SJCRH30 (cell line): ENCODE results near the gene GAGE12G. TPM values are rescaled to one million over a fixed set of nuclear protein-coding genes. Genes with fewer than 3 reads are reported as not detected.
"Not testable (repeated sequence)": the region's sequence is repeated elsewhere in the genome, so short reads cannot be mapped to it uniquely, and the experiment has no call there.

Source experiments
- DNase-seq, 2 experiments: peaks; one replicate each; pipeline ENCODE4 v3.0.0-alpha.2; 2015 to 2020
- H3K27ac ChIP-seq: fragments of 250-450 bp; sonication (Bioruptor Pico); 2 replicates; pipeline ENCODE4 v1.5.1; 2020; ENCODE audit warnings: mild to moderate bottlenecking, moderate library complexity
- H3K27me3 ChIP-seq: fragments of 250-450 bp; sonication (Bioruptor Pico); 2 replicates; pipeline ENCODE4 v1.5.1; 2020; ENCODE audit warnings: mild to moderate bottlenecking, moderate library complexity
- H3K36me3 ChIP-seq: fragments of 250-450 bp; sonication (Bioruptor Pico); 2 replicates; pipeline ENCODE4 v1.5.1; 2020; ENCODE audit warnings: mild to moderate bottlenecking, moderate library complexity
- H3K4me1 ChIP-seq: fragments of 250-450 bp; sonication (Bioruptor Pico); 2 replicates; pipeline ENCODE4 v1.5.1; 2020; ENCODE audit warnings: mild to moderate bottlenecking, moderate library complexity
- H3K4me3 ChIP-seq: fragments of 250-450 bp; sonication (Bioruptor Pico); 2 replicates; pipeline ENCODE4 v1.5.1; 2020; ENCODE audit warnings: mild to moderate bottlenecking, moderate library complexity
- H3K9me3 ChIP-seq: fragments of 250-450 bp; sonication (Bioruptor Pico); replicated peaks from 2 replicates; pipeline ENCODE4 v1.5.1; 2020; ENCODE audit warnings: mild to moderate bottlenecking, moderate library complexity
- total RNA-seq: library from RNA; depleted of rRNA; stranded (reverse); fragments of >200 nt; shearing (Covaris generic); gene quantifications from 2 replicates; pipeline ENCODE4 v1.2.3, GENCODE V29; 2014; rRNA removed

GAGE12G gene, protein sequence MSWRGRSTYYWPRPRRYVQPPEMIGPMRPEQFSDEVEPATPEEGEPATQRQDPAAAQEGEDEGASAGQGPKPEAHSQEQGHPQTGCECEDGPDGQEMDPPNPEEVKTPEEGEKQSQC
- total RNA-seq: not detected in 2 replicates

DNA sequence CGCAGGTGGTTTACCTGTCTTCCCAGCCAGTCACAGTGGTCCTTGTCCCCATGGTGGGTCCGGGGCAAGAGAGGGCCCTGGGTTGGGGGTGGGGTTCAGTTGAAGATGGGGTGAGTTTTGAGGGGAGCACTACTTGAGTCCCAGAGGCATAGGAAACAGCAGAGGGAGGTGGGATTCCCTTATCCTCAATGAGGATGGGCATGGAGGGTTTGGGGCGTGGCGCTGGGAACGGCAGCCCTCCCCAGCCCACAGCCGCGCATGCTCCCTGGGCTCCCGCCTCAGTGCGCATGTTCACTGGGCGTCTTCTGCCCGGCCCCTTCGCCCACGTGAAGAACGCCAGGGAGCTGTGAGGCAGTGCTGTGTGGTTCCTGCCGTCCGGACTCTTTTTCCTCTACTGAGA, at the start of gene GAGE12G:
TSS of gene GAGE12G (plus strand) at position 301 of the 400 bp plus-strand sequence. CDS start 1,155 bp downstream, outside the sequence.
- not testable (repeated sequence) for H3K4me1 ChIP-seq, H3K36me3 ChIP-seq, H3K27ac ChIP-seq, H3K27me3 ChIP-seq, H3K4me3 ChIP-seq, H3K9me3 ChIP-seq, DNase-seq

DNA sequence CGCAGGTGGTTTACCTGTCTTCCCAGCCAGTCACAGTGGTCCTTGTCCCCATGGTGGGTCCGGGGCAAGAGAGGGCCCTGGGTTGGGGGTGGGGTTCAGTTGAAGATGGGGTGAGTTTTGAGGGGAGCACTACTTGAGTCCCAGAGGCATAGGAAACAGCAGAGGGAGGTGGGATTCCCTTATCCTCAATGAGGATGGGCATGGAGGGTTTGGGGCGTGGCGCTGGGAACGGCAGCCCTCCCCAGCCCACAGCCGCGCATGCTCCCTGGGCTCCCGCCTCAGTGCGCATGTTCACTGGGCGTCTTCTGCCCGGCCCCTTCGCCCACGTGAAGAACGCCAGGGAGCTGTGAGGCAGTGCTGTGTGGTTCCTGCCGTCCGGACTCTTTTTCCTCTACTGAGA, 38.3 kb upstream of the GAGE12G start, which contains the start of gene GAGE12C:
TSS of gene GAGE12C (plus strand) at position 301 of the 400 bp plus-strand sequence. CDS start 1,155 bp downstream, outside the sequence.
- not testable (repeated sequence) for DNase-seq, H3K9me3 ChIP-seq, H3K4me3 ChIP-seq, H3K36me3 ChIP-seq, H3K4me1 ChIP-seq, H3K27me3 ChIP-seq, H3K27ac ChIP-seq

DNA sequence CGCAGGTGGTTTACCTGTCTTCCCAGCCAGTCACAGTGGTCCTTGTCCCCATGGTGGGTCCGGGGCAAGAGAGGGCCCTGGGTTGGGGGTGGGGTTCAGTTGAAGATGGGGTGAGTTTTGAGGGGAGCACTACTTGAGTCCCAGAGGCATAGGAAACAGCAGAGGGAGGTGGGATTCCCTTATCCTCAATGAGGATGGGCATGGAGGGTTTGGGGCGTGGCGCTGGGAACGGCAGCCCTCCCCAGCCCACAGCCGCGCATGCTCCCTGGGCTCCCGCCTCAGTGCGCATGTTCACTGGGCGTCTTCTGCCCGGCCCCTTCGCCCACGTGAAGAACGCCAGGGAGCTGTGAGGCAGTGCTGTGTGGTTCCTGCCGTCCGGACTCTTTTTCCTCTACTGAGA, 28.8 kb upstream of the GAGE12G start, which contains the start of gene GAGE12D:
TSS of gene GAGE12D (plus strand) at position 301 of the 400 bp plus-strand sequence. CDS start 1,155 bp downstream, outside the sequence.
- H3K27ac ChIP-seq, DNase-seq, H3K4me3 ChIP-seq, H3K9me3 ChIP-seq, H3K4me1 ChIP-seq, H3K36me3 ChIP-seq, H3K27me3 ChIP-seq: not testable (repeated sequence)

DNA sequence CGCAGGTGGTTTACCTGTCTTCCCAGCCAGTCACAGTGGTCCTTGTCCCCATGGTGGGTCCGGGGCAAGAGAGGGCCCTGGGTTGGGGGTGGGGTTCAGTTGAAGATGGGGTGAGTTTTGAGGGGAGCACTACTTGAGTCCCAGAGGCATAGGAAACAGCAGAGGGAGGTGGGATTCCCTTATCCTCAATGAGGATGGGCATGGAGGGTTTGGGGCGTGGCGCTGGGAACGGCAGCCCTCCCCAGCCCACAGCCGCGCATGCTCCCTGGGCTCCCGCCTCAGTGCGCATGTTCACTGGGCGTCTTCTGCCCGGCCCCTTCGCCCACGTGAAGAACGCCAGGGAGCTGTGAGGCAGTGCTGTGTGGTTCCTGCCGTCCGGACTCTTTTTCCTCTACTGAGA, 19.2 kb upstream of the GAGE12G start, which contains the start of gene GAGE12E:
TSS of gene GAGE12E (plus strand) at position 301 of the 400 bp plus-strand sequence. CDS start 1,155 bp downstream, outside the sequence.
- not testable (repeated sequence) for H3K36me3 ChIP-seq, H3K4me1 ChIP-seq, DNase-seq, H3K27me3 ChIP-seq, H3K9me3 ChIP-seq, H3K27ac ChIP-seq, H3K4me3 ChIP-seq

DNA sequence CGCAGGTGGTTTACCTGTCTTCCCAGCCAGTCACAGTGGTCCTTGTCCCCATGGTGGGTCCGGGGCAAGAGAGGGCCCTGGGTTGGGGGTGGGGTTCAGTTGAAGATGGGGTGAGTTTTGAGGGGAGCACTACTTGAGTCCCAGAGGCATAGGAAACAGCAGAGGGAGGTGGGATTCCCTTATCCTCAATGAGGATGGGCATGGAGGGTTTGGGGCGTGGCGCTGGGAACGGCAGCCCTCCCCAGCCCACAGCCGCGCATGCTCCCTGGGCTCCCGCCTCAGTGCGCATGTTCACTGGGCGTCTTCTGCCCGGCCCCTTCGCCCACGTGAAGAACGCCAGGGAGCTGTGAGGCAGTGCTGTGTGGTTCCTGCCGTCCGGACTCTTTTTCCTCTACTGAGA, 9.7 kb upstream of the GAGE12G start, which contains the start of gene GAGE12F:
TSS of gene GAGE12F (plus strand) at position 301 of the 400 bp plus-strand sequence. CDS start 1,155 bp downstream, outside the sequence.
- H3K27me3 ChIP-seq, H3K36me3 ChIP-seq, H3K9me3 ChIP-seq, H3K4me3 ChIP-seq, H3K27ac ChIP-seq, H3K4me1 ChIP-seq, DNase-seq: not testable (repeated sequence)

DNA sequence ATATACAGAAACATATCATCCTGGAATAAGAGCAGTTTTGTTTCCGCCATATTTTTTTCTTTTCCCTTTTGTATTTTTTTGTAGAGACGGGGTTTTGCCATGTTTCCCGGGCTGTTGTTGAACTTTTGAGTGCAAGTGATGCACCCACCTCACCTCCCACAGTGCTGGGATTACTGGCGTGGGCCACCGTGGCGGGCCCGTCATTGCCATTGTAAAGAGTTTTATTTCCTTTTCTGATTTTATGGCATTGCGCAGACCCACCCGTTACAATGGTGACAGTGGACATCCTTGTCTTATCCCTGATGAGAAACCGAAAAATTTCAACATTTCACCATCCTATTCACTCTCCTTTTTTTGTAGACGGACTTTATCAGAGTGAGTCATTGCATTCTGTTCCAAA, 1.5 kb upstream of the GAGE12G start:
- not testable (repeated sequence) for H3K36me3 ChIP-seq, H3K27ac ChIP-seq, DNase-seq, H3K9me3 ChIP-seq, H3K27me3 ChIP-seq, H3K4me1 ChIP-seq, H3K4me3 ChIP-seq

DNA sequence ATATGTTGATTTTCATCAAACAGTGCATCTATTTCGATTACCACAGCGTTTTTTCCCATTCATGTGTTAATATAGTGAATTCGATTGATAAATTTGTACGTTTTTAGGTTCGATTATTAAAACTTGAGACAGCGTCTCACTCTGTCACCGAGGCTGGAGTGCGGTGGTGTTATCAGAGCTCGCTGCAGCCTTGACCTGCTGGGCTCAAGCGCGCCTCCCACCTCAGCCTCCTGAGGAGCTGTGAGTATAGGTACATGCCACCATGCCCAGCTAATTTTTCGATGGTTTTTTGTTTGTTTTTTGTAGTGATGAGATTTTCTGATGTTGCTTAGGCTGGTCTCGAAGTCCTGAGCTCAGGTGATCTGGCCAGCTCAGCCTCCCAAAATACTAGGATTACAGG, 1.0 kb upstream of the GAGE12G start:
- H3K36me3 ChIP-seq, DNase-seq, H3K4me3 ChIP-seq, H3K27me3 ChIP-seq, H3K4me1 ChIP-seq, H3K27ac ChIP-seq, H3K9me3 ChIP-seq: not testable (repeated sequence)

DNA sequence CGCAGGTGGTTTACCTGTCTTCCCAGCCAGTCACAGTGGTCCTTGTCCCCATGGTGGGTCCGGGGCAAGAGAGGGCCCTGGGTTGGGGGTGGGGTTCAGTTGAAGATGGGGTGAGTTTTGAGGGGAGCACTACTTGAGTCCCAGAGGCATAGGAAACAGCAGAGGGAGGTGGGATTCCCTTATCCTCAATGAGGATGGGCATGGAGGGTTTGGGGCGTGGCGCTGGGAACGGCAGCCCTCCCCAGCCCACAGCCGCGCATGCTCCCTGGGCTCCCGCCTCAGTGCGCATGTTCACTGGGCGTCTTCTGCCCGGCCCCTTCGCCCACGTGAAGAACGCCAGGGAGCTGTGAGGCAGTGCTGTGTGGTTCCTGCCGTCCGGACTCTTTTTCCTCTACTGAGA, 9.4 kb downstream of the GAGE12G start, which contains the start of gene GAGE12H:
TSS of gene GAGE12H (plus strand) at position 301 of the 400 bp plus-strand sequence. CDS start 1,155 bp downstream, outside the sequence.
- not testable (repeated sequence) for H3K27me3 ChIP-seq, H3K27ac ChIP-seq

DNA sequence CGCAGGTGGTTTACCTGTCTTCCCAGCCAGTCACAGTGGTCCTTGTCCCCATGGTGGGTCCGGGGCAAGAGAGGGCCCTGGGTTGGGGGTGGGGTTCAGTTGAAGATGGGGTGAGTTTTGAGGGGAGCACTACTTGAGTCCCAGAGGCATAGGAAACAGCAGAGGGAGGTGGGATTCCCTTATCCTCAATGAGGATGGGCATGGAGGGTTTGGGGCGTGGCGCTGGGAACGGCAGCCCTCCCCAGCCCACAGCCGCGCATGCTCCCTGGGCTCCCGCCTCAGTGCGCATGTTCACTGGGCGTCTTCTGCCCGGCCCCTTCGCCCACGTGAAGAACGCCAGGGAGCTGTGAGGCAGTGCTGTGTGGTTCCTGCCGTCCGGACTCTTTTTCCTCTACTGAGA, 19.0 kb downstream of the GAGE12G start, which contains the start of gene GAGE2A:
TSS of gene GAGE2A (plus strand) at position 301 of the 400 bp plus-strand sequence. CDS start 1,155 bp downstream, outside the sequence.
- H3K4me1 ChIP-seq, H3K27ac ChIP-seq, H3K36me3 ChIP-seq, H3K4me3 ChIP-seq, DNase-seq, H3K9me3 ChIP-seq, H3K27me3 ChIP-seq: not testable (repeated sequence)

More for the DNA sequence above, 9.4 kb downstream of the GAGE12G start, which contains the start of gene GAGE12H:
- not testable (repeated sequence) for DNase-seq, H3K4me3 ChIP-seq, H3K9me3 ChIP-seq, H3K4me1 ChIP-seq, H3K36me3 ChIP-seq

DNA sequence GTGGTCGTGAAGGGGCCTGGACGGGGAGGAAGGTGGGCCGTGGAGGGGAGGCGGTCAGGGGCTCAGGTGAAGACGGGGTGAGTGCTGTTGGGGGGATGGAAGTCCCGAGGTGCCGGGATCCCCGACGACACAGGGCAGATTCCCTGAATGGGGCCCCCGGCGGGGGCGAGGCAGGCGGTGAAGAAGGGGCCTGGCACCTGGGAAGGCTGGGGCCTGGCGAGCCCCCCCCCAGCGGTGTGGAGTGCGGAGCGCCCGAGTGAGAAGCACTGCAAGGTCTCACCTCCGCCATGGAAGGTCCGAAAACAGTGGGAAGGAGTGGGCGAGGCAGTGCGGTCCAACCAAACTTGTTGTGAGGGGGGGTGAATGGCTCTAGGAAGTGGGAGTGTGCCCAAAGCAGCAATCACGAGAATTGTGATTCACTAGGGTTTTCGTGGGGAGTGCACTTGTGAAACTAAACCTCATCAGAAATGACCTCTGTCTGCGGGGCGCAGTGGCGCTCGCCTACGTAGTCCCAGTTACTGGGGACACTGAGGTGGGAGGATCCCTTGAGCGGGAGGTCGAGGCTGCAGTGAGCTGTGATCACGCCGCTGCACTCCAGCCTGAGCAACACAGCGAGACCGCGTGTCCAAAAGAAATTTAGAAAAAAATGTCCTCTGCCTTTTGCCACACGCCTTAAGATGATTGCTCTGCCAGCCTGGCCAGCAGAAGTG, 19.7 kb downstream of the GAGE12G start:
- DNase-seq, H3K9me3 ChIP-seq, H3K4me3 ChIP-seq, H3K27me3 ChIP-seq, H3K4me1 ChIP-seq, H3K36me3 ChIP-seq, H3K27ac ChIP-seq: not testable (repeated sequence)

DNA sequence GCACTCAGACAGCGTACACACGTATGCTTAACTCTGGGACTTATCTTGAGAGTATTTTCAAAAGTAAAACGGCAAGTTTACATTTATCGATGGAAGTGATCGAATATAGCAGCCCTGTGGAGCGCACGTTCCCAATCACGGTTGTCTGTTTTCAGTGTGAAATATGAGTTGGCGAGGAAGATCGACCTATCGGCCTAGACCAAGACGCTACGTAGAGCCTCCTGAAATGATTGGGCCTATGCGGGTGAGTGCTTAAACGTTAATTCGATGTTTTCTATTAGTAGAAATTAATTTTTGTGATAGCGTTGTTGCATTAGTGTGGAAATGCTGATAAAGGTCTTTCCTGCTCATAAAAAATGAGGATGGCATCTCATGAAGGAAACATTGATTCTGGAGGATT, 20.3 kb downstream of the GAGE12G start:
- H3K4me3 ChIP-seq, H3K4me1 ChIP-seq, H3K27ac ChIP-seq, H3K9me3 ChIP-seq, H3K27me3 ChIP-seq, H3K36me3 ChIP-seq, DNase-seq: not testable (repeated sequence)

DNA sequence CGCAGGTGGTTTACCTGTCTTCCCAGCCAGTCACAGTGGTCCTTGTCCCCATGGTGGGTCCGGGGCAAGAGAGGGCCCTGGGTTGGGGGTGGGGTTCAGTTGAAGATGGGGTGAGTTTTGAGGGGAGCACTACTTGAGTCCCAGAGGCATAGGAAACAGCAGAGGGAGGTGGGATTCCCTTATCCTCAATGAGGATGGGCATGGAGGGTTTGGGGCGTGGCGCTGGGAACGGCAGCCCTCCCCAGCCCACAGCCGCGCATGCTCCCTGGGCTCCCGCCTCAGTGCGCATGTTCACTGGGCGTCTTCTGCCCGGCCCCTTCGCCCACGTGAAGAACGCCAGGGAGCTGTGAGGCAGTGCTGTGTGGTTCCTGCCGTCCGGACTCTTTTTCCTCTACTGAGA, 28.5 kb downstream of the GAGE12G start, which contains the start of gene GAGE1:
TSS of gene GAGE1 (plus strand) at position 301 of the 400 bp plus-strand sequence. CDS start 1,155 bp downstream, outside the sequence.
- H3K4me1 ChIP-seq, H3K27ac ChIP-seq, H3K9me3 ChIP-seq, H3K27me3 ChIP-seq, H3K4me3 ChIP-seq, H3K36me3 ChIP-seq, DNase-seq: not testable (repeated sequence)

DNA sequence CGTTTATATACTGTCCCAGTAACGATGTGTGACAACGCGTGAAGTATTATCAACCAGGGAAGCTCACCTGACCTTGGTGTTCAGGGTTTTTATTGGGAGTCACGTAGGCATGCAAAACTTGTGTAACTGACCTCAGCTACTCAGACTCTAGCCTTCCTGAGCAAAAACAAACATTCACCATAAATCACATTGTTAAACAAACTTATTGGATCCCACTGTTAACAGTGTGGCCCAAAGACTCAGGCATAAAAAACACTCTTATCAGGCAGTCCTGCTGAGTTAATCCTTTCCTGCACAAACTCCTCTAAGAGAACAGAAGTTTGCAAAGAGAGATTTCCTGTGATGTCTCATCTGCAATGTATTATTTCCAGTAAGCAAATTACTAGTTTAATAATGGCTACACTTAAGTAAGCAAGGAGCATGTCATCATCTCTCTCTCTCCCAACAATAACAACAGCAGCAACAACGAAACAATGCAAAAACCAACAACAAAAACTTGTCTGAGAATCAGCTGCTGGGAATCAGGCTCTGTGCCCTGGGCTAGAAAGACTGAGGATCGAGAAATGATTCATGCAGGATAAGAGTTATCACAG, 40.6 kb downstream of the GAGE12G start:
- DNase-seq: no peak
- Histone ChIP-seq H3K9me3 (no peaks in the 10 kb centered on the region), H3K36me3 (no peaks in the 10 kb centered on the region), H3K27me3 (no peaks in the 10 kb centered on the region), H3K4me3 (no peak overlapping the region), H3K4me1 (no peaks in the 10 kb centered on the region), H3K27ac (no peak overlapping the region)

DNA sequence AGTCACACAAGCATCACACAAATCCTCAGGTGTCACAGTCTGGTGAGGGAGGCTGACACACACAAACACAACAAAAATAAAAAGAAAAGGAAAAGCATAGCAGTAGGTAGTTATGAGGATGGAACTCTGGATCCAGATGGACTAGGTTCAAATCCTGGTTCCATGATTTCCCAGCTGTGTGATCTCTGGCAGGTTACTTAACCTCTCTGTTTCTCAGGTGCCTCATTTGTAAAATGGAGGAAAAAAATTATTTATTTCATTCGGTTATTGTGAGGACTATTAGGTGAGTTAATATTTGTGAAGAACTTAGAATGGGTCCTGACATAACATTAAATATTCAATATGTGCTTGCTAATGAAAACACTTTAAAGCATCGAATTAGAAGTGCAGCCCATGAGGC, 48.4 kb downstream of the GAGE12G start:
- H3K4me1 ChIP-seq: no peaks in the 10 kb centered on the region
- H3K27me3 ChIP-seq: no peaks in the 10 kb centered on the region
- H3K9me3 ChIP-seq: no peaks in the 10 kb centered on the region

More for the DNA sequence above, 48.4 kb downstream of the GAGE12G start:
- H3K36me3 ChIP-seq: no peaks in the 10 kb centered on the region
- no peak overlapping the region for H3K27ac ChIP-seq
- no peak for DNase-seq
- no peak overlapping the region for H3K4me3 ChIP-seq
